Left ventricle myocardium superior (tissue), 1 donor: Measurements from ENCODE around the gene PAX2. TPM values are rescaled to one million over a fixed set of nuclear protein-coding genes. Genes with fewer than 3 reads are reported as not detected.

Source experiments
- ATAC-seq: fragments of 200-7000 bp; cut with Tn5 transposase; one replicate; pipeline ENCODE4 v1.9.1; 2020; ENCODE audit warnings: mild to moderate bottlenecking, moderate library complexity
- DNase-seq: peaks from one replicate; pipeline ENCODE4 v3.0.0-alpha.2; 2020
- intact Hi-C: fragments of 100-400 bp; cut with micrococcal nuclease; formaldehyde crosslinking; loops from one replicate; pipeline ENCODE4 v1.11.0; 2022
- total RNA-seq: library from RNA; stranded (reverse); fragmentation: NEBNext Ultra II Directional; extraction: Animal tissue kit (Norgen Biotek cat#: 25700); gene quantifications from one replicate; pipeline ENCODE4 v1.2.1, GENCODE V29; 2021
- donor health status: DM: no; HTN: yes; CAD: no; lungs with severe emphysema.

PAX2 gene
- total RNA-seq, 1 donor from 2014 or later = not detected

GRCh38 chr10:100806356-100806645, 60.9 kb downstream of the PAX2 start:
- DNase-seq (no peak), ATAC-seq (no peak)
- intact Hi-C loops = no loop called here

GRCh38 chr10:100807241-100807951, 62.0 kb downstream of the PAX2 start:
- no peak for ATAC-seq
- intact Hi-C loops = no loop called here
- DNase-seq = no peak

GRCh38 chr10:100808876-100809275, 63.5 kb downstream of the PAX2 start:
- intact Hi-C loops = no loop called here
- no peak for DNase-seq
- no peak for ATAC-seq

- ATAC-seq = no peak
Observed at GRCh38 chr10:100810091-100810834, 64.9 kb downstream of the PAX2 start.

GRCh38 chr10:100810835-100811116, 65.4 kb downstream of the PAX2 start:
- ATAC-seq (no peak), DNase-seq (no peak)
- intact Hi-C loops = no loop called here

More at GRCh38 chr10:100810091-100810834, 64.9 kb downstream of the PAX2 start:
- intact Hi-C loops = no loop called here
- no peak for DNase-seq

GRCh38 chr10:100811261-100811660, 65.9 kb downstream of the PAX2 start:
- ATAC-seq = no peak
- intact Hi-C loops = no loop called here

GRCh38 chr10:100811752-100812750, 66.7 kb downstream of the PAX2 start:
- ATAC-seq (no peak), DNase-seq (no peak)
- intact Hi-C loops = no loop called here

More at GRCh38 chr10:100811261-100811660, 65.9 kb downstream of the PAX2 start:
- DNase-seq = no peak

GRCh38 chr10:100812978-100813377, 67.6 kb downstream of the PAX2 start:
- ATAC-seq = no peak
- intact Hi-C loops = no loop called here
- DNase-seq = no peak

- DNase-seq = no peak
- intact Hi-C loops = no loop called here
- no peak for ATAC-seq
Observed at GRCh38 chr10:100814751-100815474, 69.5 kb downstream of the PAX2 start.

GRCh38 chr10:100816671-100817070, 71.3 kb downstream of the PAX2 start:
- DNase-seq = no peak
- intact Hi-C loops = no loop called here
- no peak for ATAC-seq

GRCh38 chr10:100817268-100817839, 72.0 kb downstream of the PAX2 start:
- no peak for ATAC-seq
- DNase-seq = no peak
- intact Hi-C loops = no loop called here

GRCh38 chr10:100819424-100819823, 74.0 kb downstream of the PAX2 start:
- ATAC-seq (no peak), DNase-seq (no peak)
- intact Hi-C loops = no loop called here

GRCh38 chr10:100823194-100823593, 77.8 kb downstream of the PAX2 start:
- intact Hi-C loops = no loop called here
- DNase-seq (no peak), ATAC-seq (no peak)

- ATAC-seq (no peak), DNase-seq (no peak)
- intact Hi-C loops = no loop called here
Observed at GRCh38 chr10:100824886-100825285, 79.5 kb downstream of the PAX2 start.

- ATAC-seq (no peak), DNase-seq (no peak)
- intact Hi-C loops = no loop called here
Observed at GRCh38 chr10:100825325-100825875, 80.0 kb downstream of the PAX2 start.

GRCh38 chr10:100826031-100826651, 80.8 kb downstream of the PAX2 start:
- intact Hi-C loops = no loop called here
- no peak for DNase-seq
- no peak for ATAC-seq

GRCh38 chr10:100826661-100826982, 81.2 kb downstream of the PAX2 start:
- intact Hi-C loops = no loop called here
- ATAC-seq (peak; percentile 15), DNase-seq (no peak)

GRCh38 chr10:100826983-100827818, 81.8 kb downstream of the PAX2 start:
- DNase-seq (peak; percentile 34), ATAC-seq (peak; percentile 48)
- intact Hi-C loops = no loop called here
